ENCODE data around the gene OSTF1.

The OSTF1 gene

DNA sequence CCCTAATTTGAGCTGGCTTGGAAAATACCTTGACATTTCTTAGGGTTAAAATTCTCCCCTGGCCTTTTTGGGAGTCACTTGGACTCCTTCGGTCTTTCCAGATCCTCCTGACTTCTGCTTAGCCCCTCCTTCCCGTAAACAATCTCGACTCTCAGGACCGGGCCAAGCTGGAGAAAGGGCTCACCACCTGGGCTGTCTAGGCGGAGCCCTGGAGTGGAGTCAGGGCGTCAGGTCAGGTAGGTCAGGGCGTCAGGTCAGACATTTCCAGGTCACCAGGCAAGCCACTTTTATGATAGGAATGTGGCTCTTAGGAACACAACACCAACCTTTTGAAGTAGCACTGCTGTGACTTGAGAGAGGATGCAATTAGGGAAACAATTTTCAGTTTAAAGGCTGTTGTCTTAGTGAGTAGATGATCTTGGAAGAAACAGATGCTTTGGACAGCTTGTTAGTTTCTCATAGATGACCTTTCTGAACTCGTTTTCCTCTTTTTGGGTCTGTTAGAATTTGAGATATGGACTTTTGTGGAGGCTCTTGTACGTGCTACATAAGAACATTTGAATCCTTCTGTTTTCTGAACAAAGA lies 12.8 kb downstream of the OSTF1 start:
- no peak for DNase-seq (ENCODE audit: low read depth, low spot score)
- ChIA-PET CTCF (interaction anchor here (1.7 kb wide), 1 partner anchor 9 kb away, joined by 6 read pairs; no protein-coding TSS in a partner anchor), POLR2A (no interaction called here)
- TF ChIP-seq, protein P1, sequence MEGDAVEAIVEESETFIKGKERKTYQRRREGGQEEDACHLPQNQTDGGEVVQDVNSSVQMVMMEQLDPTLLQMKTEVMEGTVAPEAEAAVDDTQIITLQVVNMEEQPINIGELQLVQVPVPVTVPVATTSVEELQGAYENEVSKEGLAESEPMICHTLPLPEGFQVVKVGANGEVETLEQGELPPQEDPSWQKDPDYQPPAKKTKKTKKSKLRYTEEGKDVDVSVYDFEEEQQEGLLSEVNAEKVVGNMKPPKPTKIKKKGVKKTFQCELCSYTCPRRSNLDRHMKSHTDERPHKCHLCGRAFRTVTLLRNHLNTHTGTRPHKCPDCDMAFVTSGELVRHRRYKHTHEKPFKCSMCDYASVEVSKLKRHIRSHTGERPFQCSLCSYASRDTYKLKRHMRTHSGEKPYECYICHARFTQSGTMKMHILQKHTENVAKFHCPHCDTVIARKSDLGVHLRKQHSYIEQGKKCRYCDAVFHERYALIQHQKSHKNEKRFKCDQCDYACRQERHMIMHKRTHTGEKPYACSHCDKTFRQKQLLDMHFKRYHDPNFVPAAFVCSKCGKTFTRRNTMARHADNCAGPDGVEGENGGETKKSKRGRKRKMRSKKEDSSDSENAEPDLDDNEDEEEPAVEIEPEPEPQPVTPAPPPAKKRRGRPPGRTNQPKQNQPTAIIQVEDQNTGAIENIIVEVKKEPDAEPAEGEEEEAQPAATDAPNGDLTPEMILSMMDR (IDR thresholded peaks at IDR 0.05; ENCODE audit: insufficient read depth, low read length, missing control alignments): no peak
- no peak overlapping the region for H3K4me3 ChIP-seq (ENCODE audit: low read depth, low read length)

GRCh38 chr9:75102177-75102790 lies 14.0 kb downstream of the OSTF1 start:
- POLR2A ChIA-PET: no interaction called here
- CTCF ChIA-PET: interaction anchor here (1.1 kb wide), 1 partner anchor 13 kb away, joined by 4 read pairs; no protein-coding TSS in a partner anchor
- no peak for DNase-seq (ENCODE audit: low read depth, low spot score)
- TF ChIP-seq, protein P1 (IDR thresholded peaks at IDR 0.05; ENCODE audit: insufficient read depth, low read length, missing control alignments): no peak
- no peak overlapping the region for H3K4me3 ChIP-seq (ENCODE audit: low read depth, low read length)

GRCh38 chr9:75104607-75105006 lies 16.3 kb downstream of the OSTF1 start:
- CTCF ChIA-PET: interaction anchor here (1.3 kb wide), 2 partner anchors 10 to 329 kb away, joined by 3 read pairs; no protein-coding TSS in a partner anchor
- no peak for DNase-seq (ENCODE audit: low read depth, low spot score)
- TF ChIP-seq, protein P1 (IDR thresholded peaks at IDR 0.05; ENCODE audit: insufficient read depth, low read length, missing control alignments): no peak
- no peak overlapping the region for H3K4me3 ChIP-seq (ENCODE audit: low read depth, low read length)
- POLR2A ChIA-PET: no interaction called here

- ChIA-PET CTCF (interaction anchor here (1.0 to 1.3 kb wide), 2 partner anchors 10 to 102 kb away, joined by 3 read pairs; no protein-coding TSS in a partner anchor), POLR2A (no interaction called here)
- DNase-seq (ENCODE audit: low read depth, low spot score): no peak
- no peak overlapping the region for H3K4me3 ChIP-seq (ENCODE audit: low read depth, low read length)
- TF ChIP-seq, protein P1 (IDR thresholded peaks at IDR 0.05; ENCODE audit: insufficient read depth, low read length, missing control alignments): no peak
Measured at GRCh38 chr9:75105019-75105540, 16.8 kb downstream of the OSTF1 start.

DNA sequence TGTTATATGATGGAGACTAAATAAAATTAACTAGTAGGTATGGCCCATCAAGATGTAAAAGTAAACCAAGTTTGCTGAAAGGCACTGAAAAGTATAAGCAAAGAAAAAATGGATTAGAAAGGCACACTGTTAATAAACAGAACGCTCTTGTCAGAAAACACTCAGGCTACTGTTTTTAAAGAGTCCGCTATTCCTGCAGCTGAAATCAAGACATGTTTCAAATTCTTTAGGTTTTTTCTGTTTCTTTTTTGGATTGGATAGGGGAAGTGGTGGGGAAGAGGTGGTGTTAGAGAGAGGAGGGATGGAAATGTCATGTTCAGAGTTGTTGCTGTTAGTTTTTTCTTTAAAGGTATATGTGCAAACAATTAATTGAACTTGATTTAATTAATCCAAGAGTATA lies 17.5 kb downstream of the OSTF1 start:
- POLR2A ChIA-PET: no interaction called here
- no peak overlapping the region for H3K4me3 ChIP-seq (ENCODE audit: low read depth, low read length)
- TF ChIP-seq, protein P1 (IDR thresholded peaks at IDR 0.05; ENCODE audit: insufficient read depth, low read length, missing control alignments): no peak
- DNase-seq (ENCODE audit: low read depth, low spot score): no peak
- CTCF ChIA-PET: interaction anchor here (1.0 kb wide), 1 partner anchor 103 kb away, joined by 3 read pairs; no protein-coding TSS in a partner anchor

GRCh38 chr9:75106857-75107256 lies 18.5 kb downstream of the OSTF1 start:
- DNase-seq (ENCODE audit: low read depth, low spot score): no peak
- ChIA-PET POLR2A (no interaction called here), CTCF (no interaction called here)

More at GRCh38 chr9:75106857-75107256, 18.5 kb downstream of the OSTF1 start:
- H3K4me3 ChIP-seq (ENCODE audit: low read depth, low read length): no peak overlapping the region
- TF ChIP-seq, protein P1 (IDR thresholded peaks at IDR 0.05; ENCODE audit: insufficient read depth, low read length, missing control alignments): no peak
